ENCODE measurements around the gene SBSN.

DNA sequence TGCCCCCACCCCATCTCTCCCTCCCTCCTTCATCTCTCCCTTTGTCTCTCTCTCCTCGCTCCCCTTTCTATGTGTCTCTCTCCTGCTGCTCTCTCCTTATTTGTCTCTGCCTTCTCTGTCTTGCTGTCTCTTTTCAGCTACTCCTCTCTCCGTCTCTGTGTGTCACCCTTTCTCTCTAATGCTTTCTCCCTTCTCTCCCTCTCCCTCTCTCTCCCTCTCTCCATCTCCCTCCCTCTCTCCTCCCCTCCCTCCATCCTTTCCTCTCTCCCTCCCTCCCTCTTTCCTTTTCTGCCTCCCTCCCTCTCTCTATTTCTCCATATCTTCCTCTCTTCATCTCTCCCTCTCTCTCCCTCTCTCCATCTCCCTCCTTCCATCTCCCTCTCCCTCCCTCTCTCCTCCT is 34.7 kb upstream of the SBSN start:
- no peak for TF ChIP-seq POLR2AphosphoS5 (IDR thresholded peaks at IDR 0.05)
- no peak for TF ChIP-seq CTCF (IDR thresholded peaks at IDR 0.05)
- TF ChIP-seq POLR2A (IDR thresholded peaks at IDR 0.05; ENCODE audit: low read depth): no peak
